Measurements from ENCODE around the gene PARD6B.

- TF ChIP-seq POLR2A (IDR thresholded peaks at IDR 0.05) (no peak), CTCF (IDR thresholded peaks at IDR 0.05 in 4 of 5, conservative IDR thresholded peaks at IDR 0.05 in 1 of 5) (no peak)
Observed at GRCh38 chr20:50805349-50805684, 73.9 kb downstream of the PARD6B start.

Data from gastrocnemius medialis (tissue), 4 donors.